ENCODE data around the gene USP36. TPM values are rescaled to one million over a fixed set of nuclear protein-coding genes. Genes with fewer than 3 reads are reported as not detected.

USP36 gene
- total RNA-seq, 1 donor from 2014 or later, result 54.1 TPM

DNA sequence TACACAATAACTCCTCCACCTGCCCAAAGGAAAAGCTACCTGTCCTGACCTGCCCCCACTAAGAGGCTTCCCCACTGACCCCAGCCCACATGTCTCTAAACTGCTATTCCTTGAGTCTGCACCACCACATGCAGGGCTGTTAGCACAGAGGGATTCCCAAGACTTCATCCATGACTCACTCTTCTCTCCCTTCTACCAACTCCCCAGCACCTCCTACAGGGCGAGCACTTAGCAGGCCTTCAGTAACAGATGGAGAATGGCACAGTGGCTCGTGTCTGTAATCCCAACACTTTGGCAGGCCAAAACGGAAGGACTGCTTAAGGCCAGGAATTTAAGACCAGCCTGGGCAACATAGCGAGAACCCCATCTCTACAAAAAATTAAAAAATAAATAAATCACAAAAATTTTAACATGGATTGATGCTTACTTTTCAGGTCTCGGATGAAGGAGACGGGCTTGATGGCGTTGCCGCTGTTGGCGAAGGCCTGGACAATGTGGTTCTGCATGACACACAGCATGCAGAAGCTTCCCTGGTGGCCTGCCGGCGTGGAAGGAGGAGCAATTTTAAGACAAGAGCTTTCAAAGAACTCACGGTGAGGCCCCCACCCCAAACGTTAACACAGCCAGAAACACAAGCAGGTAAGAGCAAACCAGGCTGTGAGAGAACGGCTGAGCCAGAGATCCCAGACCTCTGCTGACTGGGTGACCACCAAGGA is 12.0 kb downstream of the USP36 start:
- Mint-ChIP-seq H3K4me1 (ENCODE audit: low read depth) (peaks cover 2% of the 10 kb centered on the region), H3K27me3 (no peaks in the 10 kb centered on the region), H3K27ac (no peak overlapping the region), H3K4me3 (ENCODE audit: low read depth) (no peak overlapping the region), H3K9me3 (ENCODE audit: low read depth) (no peaks in the 10 kb centered on the region), H3K36me3 (ENCODE audit: insufficient read depth) (peaks cover 34% of the 10 kb centered on the region)
- DNase-seq (ENCODE audit: low spot score, unreplicated experiment), result no peak
- TF ChIP-seq, protein P1, sequence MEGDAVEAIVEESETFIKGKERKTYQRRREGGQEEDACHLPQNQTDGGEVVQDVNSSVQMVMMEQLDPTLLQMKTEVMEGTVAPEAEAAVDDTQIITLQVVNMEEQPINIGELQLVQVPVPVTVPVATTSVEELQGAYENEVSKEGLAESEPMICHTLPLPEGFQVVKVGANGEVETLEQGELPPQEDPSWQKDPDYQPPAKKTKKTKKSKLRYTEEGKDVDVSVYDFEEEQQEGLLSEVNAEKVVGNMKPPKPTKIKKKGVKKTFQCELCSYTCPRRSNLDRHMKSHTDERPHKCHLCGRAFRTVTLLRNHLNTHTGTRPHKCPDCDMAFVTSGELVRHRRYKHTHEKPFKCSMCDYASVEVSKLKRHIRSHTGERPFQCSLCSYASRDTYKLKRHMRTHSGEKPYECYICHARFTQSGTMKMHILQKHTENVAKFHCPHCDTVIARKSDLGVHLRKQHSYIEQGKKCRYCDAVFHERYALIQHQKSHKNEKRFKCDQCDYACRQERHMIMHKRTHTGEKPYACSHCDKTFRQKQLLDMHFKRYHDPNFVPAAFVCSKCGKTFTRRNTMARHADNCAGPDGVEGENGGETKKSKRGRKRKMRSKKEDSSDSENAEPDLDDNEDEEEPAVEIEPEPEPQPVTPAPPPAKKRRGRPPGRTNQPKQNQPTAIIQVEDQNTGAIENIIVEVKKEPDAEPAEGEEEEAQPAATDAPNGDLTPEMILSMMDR (IDR thresholded peaks at IDR 0.05; ENCODE audit: unreplicated experiment), result no peak

GRCh38 chr17:78826836-78827509 is 13.6 kb downstream of the USP36 start:
- Mint-ChIP-seq H3K36me3 (ENCODE audit: insufficient read depth) (peaks cover 38% of the 10 kb centered on the region), H3K27me3 (no peaks in the 10 kb centered on the region), H3K9me3 (ENCODE audit: low read depth) (no peaks in the 10 kb centered on the region), H3K4me1 (ENCODE audit: low read depth) (peaks cover 2% of the 10 kb centered on the region), H3K27ac (no peak overlapping the region), H3K4me3 (ENCODE audit: low read depth) (no peak overlapping the region)
- TF ChIP-seq, protein P1 (IDR thresholded peaks at IDR 0.05; ENCODE audit: unreplicated experiment), result no peak
- DNase-seq (ENCODE audit: low spot score, unreplicated experiment), result no peak

GRCh38 chr17:78826421-78826820 is 14.2 kb downstream of the USP36 start:
- no peak for DNase-seq (ENCODE audit: low spot score, unreplicated experiment)
- Mint-ChIP-seq H3K4me1 (ENCODE audit: low read depth) (peaks cover 2% of the 10 kb centered on the region), H3K36me3 (ENCODE audit: insufficient read depth) (peaks cover 40% of the 10 kb centered on the region), H3K9me3 (ENCODE audit: low read depth) (no peaks in the 10 kb centered on the region), H3K4me3 (ENCODE audit: low read depth) (no peak overlapping the region), H3K27ac (no peak overlapping the region), H3K27me3 (no peaks in the 10 kb centered on the region)
- TF ChIP-seq, protein P1 (IDR thresholded peaks at IDR 0.05; ENCODE audit: unreplicated experiment), result no peak

GRCh38 chr17:78825696-78826095 is 14.9 kb downstream of the USP36 start:
- no peaks in the 10 kb centered on the region for H3K27me3 Mint-ChIP-seq
- H3K36me3 Mint-ChIP-seq (ENCODE audit: insufficient read depth), result peaks cover 42% of the 10 kb centered on the region

GRCh38 chr17:78824240-78824639 is 16.4 kb downstream of the USP36 start:
- H3K4me3 Mint-ChIP-seq (ENCODE audit: low read depth), result no peak overlapping the region
- H3K36me3 Mint-ChIP-seq (ENCODE audit: insufficient read depth), result peaks cover 36% of the 10 kb centered on the region
- TF ChIP-seq, protein P1 (IDR thresholded peaks at IDR 0.05; ENCODE audit: unreplicated experiment), result no peak
- DNase-seq (ENCODE audit: low spot score, unreplicated experiment), result no peak
- H3K9me3 Mint-ChIP-seq (ENCODE audit: low read depth), result no peaks in the 10 kb centered on the region
- no peak overlapping the region for H3K27ac Mint-ChIP-seq
- H3K27me3 Mint-ChIP-seq, result no peaks in the 10 kb centered on the region
- no peaks in the 10 kb centered on the region for H3K4me1 Mint-ChIP-seq (ENCODE audit: low read depth)

More at GRCh38 chr17:78825696-78826095, 14.9 kb downstream of the USP36 start:
- peaks cover 2% of the 10 kb centered on the region for H3K4me1 Mint-ChIP-seq (ENCODE audit: low read depth)
- no peak overlapping the region for H3K4me3 Mint-ChIP-seq (ENCODE audit: low read depth)
- TF ChIP-seq, protein P1 (IDR thresholded peaks at IDR 0.05; ENCODE audit: unreplicated experiment), result no peak
- no peaks in the 10 kb centered on the region for H3K9me3 Mint-ChIP-seq (ENCODE audit: low read depth)
- no peak overlapping the region for H3K27ac Mint-ChIP-seq
- no peak for DNase-seq (ENCODE audit: low spot score, unreplicated experiment)
